MCF 10A (cell line): ENCODE results near the gene CCNB2. TPM values are rescaled to one million over a fixed set of nuclear protein-coding genes. Genes with fewer than 3 reads are reported as not detected.

Experiments used
- BruUV-seq: library from RNA; stranded (reverse); fragments of 400-500 nt; replicated peaks from 2 replicates; lab custom pipeline; 2021; lab: Mats Ljungman, UMichigan
- CTCF ChIA-PET: fragments of 300-600 bp; sonication (Branson Sonifier 250); formaldehyde crosslinking; extraction: SDS; loops from one replicate; lab custom pipeline; 2021; ENCODE audit warnings: antibody characterized with exemption, inconsistent platforms; lab: Yijun Ruan, JAX
- POLR2A ChIA-PET: fragments of 300-600, 350-650 bp; sonication (Branson Sonifier 250); formaldehyde crosslinking; extraction: SDS; loops from one replicate; lab custom pipeline; 2020; ENCODE audit warnings: antibody characterized with exemption, inconsistent platforms; lab: Yijun Ruan, JAX
- DNase-seq: peaks from one replicate; pipeline ENCODE4 v3.0.0-alpha.2; 2018; ENCODE audit not compliant: unreplicated experiment
- H3K27ac Mint-ChIP-seq: one replicate; pipeline ENCODE4 v1.8.0; 2022; ENCODE audit warnings: mild to moderate bottlenecking, low read depth, mixed read lengths; ENCODE audit not compliant: unreplicated experiment
- H3K27me3 Mint-ChIP-seq: one replicate; pipeline ENCODE4 v1.8.0; 2022; ENCODE audit warnings: mixed read lengths; ENCODE audit not compliant: insufficient read depth, unreplicated experiment
- H3K36me3 Mint-ChIP-seq: one replicate; pipeline ENCODE4 v1.8.0; 2022; ENCODE audit warnings: mild to moderate bottlenecking, moderate library complexity, mixed read lengths; ENCODE audit not compliant: insufficient read depth, unreplicated experiment
- H3K4me1 Mint-ChIP-seq: one replicate; pipeline ENCODE4 v1.8.0; 2022; ENCODE audit warnings: mixed read lengths; ENCODE audit not compliant: insufficient read depth, unreplicated experiment
- H3K4me3 Mint-ChIP-seq: one replicate; pipeline ENCODE4 v1.8.0; 2022; ENCODE audit warnings: mild to moderate bottlenecking, moderate library complexity, mixed read lengths; ENCODE audit not compliant: unreplicated experiment
- H3K9me3 Mint-ChIP-seq: one replicate; pipeline ENCODE4 v1.8.0; 2022; ENCODE audit warnings: mixed read lengths; ENCODE audit not compliant: unreplicated experiment
- intact Hi-C: fragments of 100-400 bp; cut with micrococcal nuclease; formaldehyde crosslinking; loops from 2 replicates; pipeline ENCODE4 v1.14.1; 2022
- total RNA-seq: library from RNA; stranded (reverse); gene quantifications from 2 replicates; pipeline ENCODE4 v1.2.3, GENCODE V29; 2022
- TF ChIP-seq, protein P1 (sequence below): fragments of 200-600 bp; IDR thresholded peaks from one replicate; pipeline ENCODE4 v1.8.0; 2022; ENCODE audit warnings: antibody characterized with exemption, mild to moderate bottlenecking; ENCODE audit not compliant: unreplicated experiment

CCNB2 gene
- total RNA-seq, 1 experiment from 2014 or later: 54.1 TPM

DNA sequence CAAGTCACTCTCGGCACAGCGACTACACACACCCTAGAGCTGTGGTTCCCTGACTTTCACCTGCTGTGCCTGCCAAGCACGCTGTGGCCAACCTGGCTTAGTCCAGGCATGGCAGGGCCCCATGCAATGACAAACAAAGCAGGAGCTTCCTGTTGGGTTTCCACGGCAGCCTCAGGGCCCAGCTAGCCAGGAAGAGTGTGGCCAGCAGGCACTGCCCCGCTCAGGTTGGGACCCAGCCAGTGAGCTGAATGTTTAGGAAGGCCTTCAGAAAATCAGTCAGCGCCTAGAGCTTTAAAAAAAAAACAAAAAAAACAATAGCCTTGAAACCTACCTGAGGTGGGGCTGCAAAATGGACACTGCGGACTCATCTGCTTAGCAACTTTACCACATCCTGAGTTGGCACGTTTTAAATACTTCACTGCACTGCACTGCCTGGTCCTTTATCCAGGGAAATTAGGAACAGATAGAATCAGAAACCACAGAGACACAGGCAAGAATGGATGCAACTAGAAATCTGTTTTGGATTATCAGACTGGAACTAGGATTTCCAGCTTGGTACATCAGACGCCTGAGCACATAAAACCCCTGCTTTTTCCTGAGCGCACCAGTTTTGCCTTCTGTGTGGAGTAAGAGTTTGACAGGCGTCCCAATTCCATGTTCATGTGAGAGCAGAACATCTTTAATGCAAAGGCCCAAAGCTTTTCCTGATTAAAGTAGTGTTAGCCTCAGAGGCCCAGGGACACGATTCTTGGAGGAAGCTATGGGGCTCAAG, 65.5 kb downstream of the CCNB2 start:
- intact Hi-C loops: loop anchor here (10.0 kb wide), 1 partner anchor 64 kb away; no protein-coding TSS in a partner anchor
- TF ChIP-seq, protein P1, sequence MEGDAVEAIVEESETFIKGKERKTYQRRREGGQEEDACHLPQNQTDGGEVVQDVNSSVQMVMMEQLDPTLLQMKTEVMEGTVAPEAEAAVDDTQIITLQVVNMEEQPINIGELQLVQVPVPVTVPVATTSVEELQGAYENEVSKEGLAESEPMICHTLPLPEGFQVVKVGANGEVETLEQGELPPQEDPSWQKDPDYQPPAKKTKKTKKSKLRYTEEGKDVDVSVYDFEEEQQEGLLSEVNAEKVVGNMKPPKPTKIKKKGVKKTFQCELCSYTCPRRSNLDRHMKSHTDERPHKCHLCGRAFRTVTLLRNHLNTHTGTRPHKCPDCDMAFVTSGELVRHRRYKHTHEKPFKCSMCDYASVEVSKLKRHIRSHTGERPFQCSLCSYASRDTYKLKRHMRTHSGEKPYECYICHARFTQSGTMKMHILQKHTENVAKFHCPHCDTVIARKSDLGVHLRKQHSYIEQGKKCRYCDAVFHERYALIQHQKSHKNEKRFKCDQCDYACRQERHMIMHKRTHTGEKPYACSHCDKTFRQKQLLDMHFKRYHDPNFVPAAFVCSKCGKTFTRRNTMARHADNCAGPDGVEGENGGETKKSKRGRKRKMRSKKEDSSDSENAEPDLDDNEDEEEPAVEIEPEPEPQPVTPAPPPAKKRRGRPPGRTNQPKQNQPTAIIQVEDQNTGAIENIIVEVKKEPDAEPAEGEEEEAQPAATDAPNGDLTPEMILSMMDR: no peak
- peaks cover 21% of the 10 kb centered on the region for H3K36me3 Mint-ChIP-seq
- no peaks in the 10 kb centered on the region for H3K9me3 Mint-ChIP-seq
- H3K27ac Mint-ChIP-seq: peak overlapping the region; percentile 98
- no peaks in the 10 kb centered on the region for H3K27me3 Mint-ChIP-seq
- H3K4me1 Mint-ChIP-seq: peaks cover 50% of the 10 kb centered on the region
- ChIA-PET CTCF (interaction anchor here (0.6 to 1.7 kb wide), 13 partner anchors 9 to 358 kb away, joined by 3 to 6 read pairs (median 3); no protein-coding TSS in a partner anchor), POLR2A (interaction anchor here (0.7 to 7.1 kb wide), 18 partner anchors 9 to 856 kb away, joined by 3 to 76 read pairs (median 4); partner anchors contain the start of genes CCNB2, MINDY2, MYO1E and RNF111)
- DNase-seq: peak; percentile 91
- H3K4me3 Mint-ChIP-seq: peak overlapping the region; percentile 16
- no TSS peak for BruUV-seq

DNA sequence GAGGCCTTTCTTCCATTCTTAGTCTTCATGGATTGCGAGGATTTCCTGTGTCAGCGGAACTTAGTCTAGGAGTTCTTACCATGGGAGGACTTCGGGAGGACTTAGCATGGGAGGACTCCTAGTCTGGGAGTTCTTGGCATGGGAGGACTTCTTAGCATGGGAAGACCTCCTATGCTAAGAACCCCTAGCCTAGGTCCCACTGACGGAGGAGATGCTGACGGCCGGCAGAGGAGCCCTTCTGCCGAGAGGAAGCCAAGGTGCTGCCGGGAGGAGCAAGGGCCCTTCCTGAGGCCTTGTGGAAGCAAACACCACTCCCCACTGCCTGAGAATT, 66.1 kb downstream of the CCNB2 start:
- no TSS peak for BruUV-seq
- TF ChIP-seq, protein P1: no peak
- H3K27ac Mint-ChIP-seq: peak overlapping the region; percentile 98
- no peak for DNase-seq
- H3K36me3 Mint-ChIP-seq: peaks cover 21% of the 10 kb centered on the region
- H3K9me3 Mint-ChIP-seq: no peaks in the 10 kb centered on the region
- ChIA-PET CTCF (interaction anchor here (0.6 to 1.7 kb wide), 4 partner anchors 9 to 358 kb away, joined by 3 to 6 read pairs (median 3); no protein-coding TSS in a partner anchor), POLR2A (interaction anchor here (0.7 to 7.1 kb wide), 6 partner anchors 9 to 400 kb away, joined by 3 to 76 read pairs (median 6); partner anchors contain the start of genes MINDY2 and MYO1E)
- peaks cover 49% of the 10 kb centered on the region for H3K4me1 Mint-ChIP-seq
- no peaks in the 10 kb centered on the region for H3K27me3 Mint-ChIP-seq
- intact Hi-C loops: loop anchor here (10.0 kb wide), 1 partner anchor 64 kb away; no protein-coding TSS in a partner anchor
- no peak overlapping the region for H3K4me3 Mint-ChIP-seq

DNA sequence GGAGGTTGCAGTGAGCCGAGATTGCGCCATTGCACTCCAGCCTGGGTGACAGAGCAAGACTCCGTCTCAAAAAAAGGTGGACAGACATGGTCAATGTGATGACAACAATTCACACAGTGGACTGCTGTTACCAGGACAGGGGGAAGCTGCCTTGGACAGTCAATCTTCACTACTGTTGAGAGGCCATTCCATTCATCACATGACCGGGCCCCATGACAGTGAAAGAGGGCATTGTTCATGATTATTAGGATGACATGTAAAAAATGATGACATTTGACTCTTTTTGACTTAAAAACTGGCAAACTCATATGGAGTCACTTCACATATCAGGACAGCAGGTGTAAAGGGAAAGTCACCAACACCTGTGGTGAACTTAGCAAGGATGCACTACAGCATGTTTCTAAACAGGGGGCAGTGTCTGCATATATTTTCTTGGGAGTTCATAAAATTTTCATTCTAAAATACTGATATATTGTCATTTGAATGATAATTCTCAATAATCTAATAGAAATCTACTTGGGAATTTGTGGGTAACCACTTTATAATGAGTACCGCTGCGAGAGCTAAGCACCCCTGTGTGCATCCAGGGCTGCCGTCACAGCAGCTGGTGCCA, 67.4 kb downstream of the CCNB2 start:
- ChIA-PET POLR2A (interaction anchor here (1.3 kb wide), 1 partner anchor 74 kb away, joined by 3 read pairs; no protein-coding TSS in a partner anchor), CTCF (interaction anchor here (0.6 to 1.6 kb wide), 3 partner anchors 10 to 322 kb away, joined by 4 to 6 read pairs (median 5); no protein-coding TSS in a partner anchor)
- DNase-seq: no peak
- H3K4me1 Mint-ChIP-seq: peaks cover 37% of the 10 kb centered on the region
- intact Hi-C loops: loop anchor here (10.0 kb wide), 1 partner anchor 62 kb away; no protein-coding TSS in a partner anchor
- H3K9me3 Mint-ChIP-seq: no peaks in the 10 kb centered on the region
- peaks cover 23% of the 10 kb centered on the region for H3K36me3 Mint-ChIP-seq
- no peaks in the 10 kb centered on the region for H3K27me3 Mint-ChIP-seq
- H3K4me3 Mint-ChIP-seq: no peak overlapping the region
- H3K27ac Mint-ChIP-seq: peak overlapping the region; percentile 98
- BruUV-seq: no TSS peak
- TF ChIP-seq, protein P1: no peak
